ENCODE measurements around the gene ZNF141. TPM values are rescaled to one million over a fixed set of nuclear protein-coding genes. Genes with fewer than 3 reads are reported as not detected.
A peak's percentile ranks its signal among the peaks of the same experiment; 100 is the strongest.

ZNF141 gene
- total and polyA plus RNA-seq, 7 experiments from 2014 or later, result 10.7 to 76.1 (median 24.2) TPM

- peaks cover 0 to 45% (median 0%) of the 10 kb centered on the region in 3 experiments for H3K9me3 ChIP-seq (ENCODE audit: control insufficient read depth in 2 of 3, low read length in 3 of 3)
- no peaks in the 10 kb centered on the region for H3K36me3 ChIP-seq (ENCODE audit: control insufficient read depth in 2 of 3, insufficient read depth in 3 of 3, low read length in 3 of 3)
- no peaks in the 10 kb centered on the region for H3K27me3 ChIP-seq (ENCODE audit: control insufficient read depth in 2 of 2, insufficient read depth in 2 of 2, low read length in 2 of 2)
- Mint-ChIP-seq H3K4me1 (peaks cover 5 to 11% (median 7%) of the 10 kb centered on the region in 7 donors), H3K36me3 (peaks cover 3 to 24% (median 6%) of the 10 kb centered on the region in 5 donors), H3K27me3 (peaks cover 0 to 49% (median 45%) of the 10 kb centered on the region in 5 donors), H3K4me3 (peak overlapping the region in 3 of 10 donors; percentile 5 to 45 (median 32)), H3K9me3 (peaks cover 9 to 99% (median 53%) of the 10 kb centered on the region in 11 donors), H3K27ac (no peak overlapping the region)
- intact Hi-C loops (cut with micrococcal nuclease), result no loop called here
- no peak overlapping the region for H3K27ac ChIP-seq (ENCODE audit: low read depth, low read length)
- peaks cover 5 to 6% of the 10 kb centered on the region in 2 donors for H3K4me1 ChIP-seq (ENCODE audit: control insufficient read depth in 2 of 2, insufficient read depth in 2 of 2, low read length in 2 of 2)
- H3K4me3 ChIP-seq (ENCODE audit: low read length), result no peak overlapping the region
- POLR2A ChIA-PET, result no interaction called here
- ATAC-seq, result peak; percentile 22
- DNase-seq, result no peak
- CTCF ChIA-PET, result no interaction called here
Observed at GRCh38 chr4:306551-306961, 31.1 kb upstream of the ZNF141 start.

GRCh38 chr4:309807-310206 lies 27.8 kb upstream of the ZNF141 start:
- Mint-ChIP-seq H3K36me3 (peaks cover 0 to 17% (median 7%) of the 10 kb centered on the region in 5 donors), H3K4me1 (peaks cover 2 to 11% (median 7%) of the 10 kb centered on the region in 7 donors), H3K9me3 (peaks cover 11 to 95% (median 34%) of the 10 kb centered on the region in 11 donors), H3K4me3 (no peak overlapping the region), H3K27ac (no peak overlapping the region), H3K27me3 (peaks cover 0 to 27% (median 21%) of the 10 kb centered on the region in 5 donors)
- ATAC-seq, result no peak
- no peak overlapping the region for H3K4me3 ChIP-seq (ENCODE audit: low read length)
- intact Hi-C loops (cut with micrococcal nuclease), result no loop called here
- no peak overlapping the region for H3K27ac ChIP-seq (ENCODE audit: low read depth, low read length)
- H3K4me1 ChIP-seq (ENCODE audit: control insufficient read depth in 2 of 2, insufficient read depth in 2 of 2, low read length in 2 of 2), result peaks cover 5 to 6% of the 10 kb centered on the region in 2 donors
- H3K27me3 ChIP-seq (ENCODE audit: control insufficient read depth in 2 of 2, insufficient read depth in 2 of 2, low read length in 2 of 2), result no peaks in the 10 kb centered on the region
- H3K9me3 ChIP-seq (ENCODE audit: control insufficient read depth in 2 of 3, low read length in 3 of 3), result peaks cover 0 to 32% (median 0%) of the 10 kb centered on the region in 3 experiments
- ChIA-PET POLR2A (no interaction called here), CTCF (no interaction called here)
- no peaks in the 10 kb centered on the region for H3K36me3 ChIP-seq (ENCODE audit: control insufficient read depth in 2 of 3, insufficient read depth in 3 of 3, low read length in 3 of 3)
- DNase-seq, result no peak

GRCh38 chr4:314296-314903 lies 23.2 kb upstream of the ZNF141 start:
- no peaks in the 10 kb centered on the region for H3K27me3 ChIP-seq (ENCODE audit: control insufficient read depth in 2 of 2, insufficient read depth in 2 of 2, low read length in 2 of 2)
- Mint-ChIP-seq H3K36me3 (peaks cover 0 to 32% (median 13%) of the 10 kb centered on the region in 5 donors), H3K9me3 (peaks cover 27 to 95% (median 53%) of the 10 kb centered on the region in 11 donors), H3K4me3 (no peak overlapping the region), H3K27me3 (peaks cover 0 to 35% (median 14%) of the 10 kb centered on the region in 5 donors), H3K27ac (no peak overlapping the region), H3K4me1 (no peaks in the 10 kb centered on the region)
- no peak overlapping the region for H3K4me3 ChIP-seq (ENCODE audit: low read length)
- no peak overlapping the region for H3K27ac ChIP-seq (ENCODE audit: low read depth, low read length)
- CTCF ChIA-PET, result no interaction called here
- no peaks in the 10 kb centered on the region for H3K36me3 ChIP-seq (ENCODE audit: control insufficient read depth in 2 of 3, insufficient read depth in 3 of 3, low read length in 3 of 3)
- no peaks in the 10 kb centered on the region for H3K4me1 ChIP-seq (ENCODE audit: control insufficient read depth in 2 of 2, insufficient read depth in 2 of 2, low read length in 2 of 2)
- ATAC-seq (no peak), DNase-seq (no peak)
- H3K9me3 ChIP-seq (ENCODE audit: control insufficient read depth in 2 of 3, low read length in 3 of 3), result peaks cover 0 to 33% (median 0%) of the 10 kb centered on the region in 3 experiments
- intact Hi-C loops (cut with micrococcal nuclease), result no loop called here
- POLR2A ChIA-PET, result no interaction called here

- no peaks in the 10 kb centered on the region for H3K27me3 ChIP-seq (ENCODE audit: control insufficient read depth in 2 of 2, insufficient read depth in 2 of 2, low read length in 2 of 2)
- Mint-ChIP-seq H3K27me3 (no peaks in the 10 kb centered on the region), H3K4me3 (no peak overlapping the region), H3K4me1 (no peaks in the 10 kb centered on the region), H3K27ac (no peak overlapping the region), H3K36me3 (peaks cover 0 to 13% (median 8%) of the 10 kb centered on the region in 5 donors), H3K9me3 (peaks cover 4 to 61% (median 29%) of the 10 kb centered on the region in 11 donors)
- peaks cover 0 to 34% (median 0%) of the 10 kb centered on the region in 3 experiments for H3K9me3 ChIP-seq (ENCODE audit: control insufficient read depth in 2 of 3, low read length in 3 of 3)
- CTCF ChIA-PET, result no interaction called here
- ATAC-seq (no peak), DNase-seq (no peak)
- H3K4me3 ChIP-seq (ENCODE audit: low read length), result no peak overlapping the region
- H3K36me3 ChIP-seq (ENCODE audit: control insufficient read depth in 2 of 3, insufficient read depth in 3 of 3, low read length in 3 of 3), result no peaks in the 10 kb centered on the region
- intact Hi-C loops (cut with micrococcal nuclease), result no loop called here
- POLR2A ChIA-PET, result no interaction called here
- no peak overlapping the region for H3K27ac ChIP-seq (ENCODE audit: low read depth, low read length)
- H3K4me1 ChIP-seq (ENCODE audit: control insufficient read depth in 2 of 2, insufficient read depth in 2 of 2, low read length in 2 of 2), result no peaks in the 10 kb centered on the region
Observed at GRCh38 chr4:328729-329128, 8.9 kb upstream of the ZNF141 start.

GRCh38 chr4:335515-335914 lies 2.1 kb upstream of the ZNF141 start:
- Histone ChIP-seq H3K4me1 (ENCODE audit: control insufficient read depth in 2 of 2, insufficient read depth in 2 of 2, low read length in 2 of 2) (peaks cover 9 to 10% of the 10 kb centered on the region in 2 donors), H3K27ac (ENCODE audit: low read depth, low read length) (no peak overlapping the region), H3K27me3 (ENCODE audit: control insufficient read depth in 2 of 2, insufficient read depth in 2 of 2, low read length in 2 of 2) (no peaks in the 10 kb centered on the region), H3K9me3 (ENCODE audit: control insufficient read depth in 2 of 3, low read length in 3 of 3) (peaks cover 0 to 16% (median 13%) of the 10 kb centered on the region in 3 experiments), H3K36me3 (ENCODE audit: control insufficient read depth in 2 of 3, insufficient read depth in 3 of 3, low read length in 3 of 3) (peaks cover 0 to 15% (median 6%) of the 10 kb centered on the region in 3 experiments), H3K4me3 (ENCODE audit: low read length) (no peak overlapping the region)
- peaks cover 0 to 6% (median 0%) of the 10 kb centered on the region in 5 donors for H3K27me3 Mint-ChIP-seq
- peak overlapping the region in 5 of 9 donors; percentile 14 to 86 (median 55) for H3K27ac Mint-ChIP-seq
- H3K36me3 Mint-ChIP-seq, result peaks cover 10 to 41% (median 35%) of the 10 kb centered on the region in 5 donors
- DNase-seq (no peak), ATAC-seq (no peak)
- H3K4me1 Mint-ChIP-seq, result peaks cover 10 to 40% (median 37%) of the 10 kb centered on the region in 7 donors
- H3K4me3 Mint-ChIP-seq, result peak overlapping the region; percentile 23 to 88 (median 76)
- ChIA-PET CTCF (no interaction called here), POLR2A (no interaction called here)
- H3K9me3 Mint-ChIP-seq, result peaks cover 5 to 56% (median 22%) of the 10 kb centered on the region in 11 donors
- intact Hi-C loops (cut with micrococcal nuclease), result loop anchor here (5.0 kb wide), 3 partner anchors 37 to 447 kb away; partner anchors contain the start of gene ZNF718 (in 2 of the 2)

- POLR2A ChIA-PET, result interaction anchor here (2.4 to 3.2 kb wide), 2 partner anchors 138 to 212 kb away, joined by 13 to 24 read pairs; partner anchors contain the start of gene ZNF718
Observed at GRCh38 chr4:336099-336892, 1.3 kb upstream of the ZNF141 start.

More at GRCh38 chr4:336099-336892, 1.3 kb upstream of the ZNF141 start:
- Mint-ChIP-seq H3K9me3 (peaks cover 5 to 64% (median 29%) of the 10 kb centered on the region in 11 donors), H3K4me1 (peaks cover 11 to 43% (median 40%) of the 10 kb centered on the region in 7 donors), H3K36me3 (peaks cover 13 to 46% (median 41%) of the 10 kb centered on the region in 5 donors), H3K4me3 (peak overlapping the region; percentile 80 to 100 (median 98)), H3K27ac (peak overlapping the region; percentile 55 to 100 (median 86)), H3K27me3 (peaks cover 0 to 6% (median 0%) of the 10 kb centered on the region in 5 donors)
- Histone ChIP-seq H3K4me1 (ENCODE audit: control insufficient read depth in 2 of 2, insufficient read depth in 2 of 2, low read length in 2 of 2) (peaks cover 9 to 10% of the 10 kb centered on the region in 2 donors), H3K4me3 (ENCODE audit: low read length) (peak overlapping the region; percentile 91), H3K9me3 (ENCODE audit: control insufficient read depth in 2 of 3, low read length in 3 of 3) (peaks cover 0 to 24% (median 13%) of the 10 kb centered on the region in 3 experiments), H3K27me3 (ENCODE audit: control insufficient read depth in 2 of 2, insufficient read depth in 2 of 2, low read length in 2 of 2) (no peaks in the 10 kb centered on the region), H3K36me3 (ENCODE audit: control insufficient read depth in 2 of 3, insufficient read depth in 3 of 3, low read length in 3 of 3) (peaks cover 0 to 15% (median 6%) of the 10 kb centered on the region in 3 experiments), H3K27ac (ENCODE audit: low read depth, low read length) (peak overlapping the region; percentile 85)
- DNase-seq (peak in 1 of 9 donors; percentile 9), ATAC-seq (no peak)
- CTCF ChIA-PET, result no interaction called here
- intact Hi-C loops (cut with micrococcal nuclease), result loop anchor here (2.0 to 5.0 kb wide), 6 partner anchors 36 to 651 kb away; partner anchors contain the start of genes ZNF718 (in 2 of the 2), ATP5ME (in 1 of the 2), IDUA (in 1 of the 2) and MYL5 (in 1 of the 2)
